ENCODE results near the gene SLCO2A1. TPM values are rescaled to one million over a fixed set of nuclear protein-coding genes. Genes with fewer than 3 reads are reported as not detected.

Gene SLCO2A1
- total and polyA plus RNA-seq, 2 experiments from 2014 or later: 0.31 to 1.0 TPM

DNA sequence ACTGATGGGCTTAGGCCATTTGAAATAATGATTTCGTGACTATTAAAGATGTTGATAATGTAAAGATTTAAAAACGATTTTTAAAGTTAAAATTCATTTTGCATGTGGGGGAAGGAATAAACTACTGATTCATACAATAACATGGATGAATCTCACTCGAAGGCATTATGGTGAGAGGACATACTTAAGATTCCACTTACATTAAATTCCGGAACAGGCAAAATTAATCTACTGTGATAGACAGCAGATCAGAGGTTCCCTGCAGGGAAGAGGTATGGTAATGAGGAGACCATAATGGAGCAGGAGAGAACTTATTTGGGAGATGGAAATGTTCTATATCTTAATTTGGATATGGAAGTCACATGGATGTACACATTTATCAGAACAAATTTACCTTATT is 105.7 kb downstream of the SLCO2A1 start:
- DNase-seq (ENCODE audit: low spot score) (no peak), ATAC-seq (no peak)
- H4K20me1 ChIP-seq (replicated peaks; ENCODE audit: insufficient read depth): no peaks in the 10 kb centered on the region
- H3K4me2 ChIP-seq: no peak overlapping the region
- peaks cover 12% of the 10 kb centered on the region for H3K27me3 Mint-ChIP-seq (ENCODE audit: insufficient read depth, low read depth, poor library complexity)
- no peaks in the 10 kb centered on the region for H3K36me3 Mint-ChIP-seq (ENCODE audit: low read depth)
- H3K4me3 ChIP-seq: no peak overlapping the region
- no peak overlapping the region for H3K27ac Mint-ChIP-seq
- H3K4me1 ChIP-seq (ENCODE audit: insufficient read depth): no peaks in the 10 kb centered on the region; the same call in 1 of the 2 replicates
- no peak overlapping the region for H3K27ac ChIP-seq (ENCODE audit: low read depth)
- H3F3A ChIP-seq (replicated peaks; ENCODE audit: low read depth): peaks cover 6% of the 10 kb centered on the region; the same call in 1 of the 2 replicates
- H3K36me3 ChIP-seq (ENCODE audit: insufficient read depth): no peaks in the 10 kb centered on the region
- peaks cover 12% of the 10 kb centered on the region for H3K4me1 Mint-ChIP-seq
- TF ChIP-seq CTCF (conservative IDR thresholded peaks at IDR 0.05; ENCODE audit: low read depth in 2 of 2) (no peak), JUNB (IDR thresholded peaks at IDR 0.05; ENCODE audit: unreplicated experiment) (no peak), ZNF114 (CRISPR knock-in tag; IDR thresholded peaks at IDR 0.05) (no peak), EZH2phosphoT487 (IDR thresholded peaks at IDR 0.05; ENCODE audit: unreplicated experiment) (no peak), EZH2 (IDR thresholded peaks at IDR 0.05; ENCODE audit: low read depth, unreplicated experiment) (no peak), STAT1 (IDR thresholded peaks at IDR 0.05; ENCODE audit: unreplicated experiment) (no peak), POLR2AphosphoS5 (IDR thresholded peaks at IDR 0.05; ENCODE audit: low read depth) (no peak), ZNF331 (CRISPR knock-in tag; IDR thresholded peaks at IDR 0.05; ENCODE audit: low read depth) (no peak), CREB1 (CRISPR knock-in tag; IDR thresholded peaks at IDR 0.05; ENCODE audit: low read depth) (no peak), REST (IDR thresholded peaks at IDR 0.05; ENCODE audit: unreplicated experiment) (no peak), NANOG (IDR thresholded peaks at IDR 0.05; ENCODE audit: borderline replicate concordance) (no peak)
- TF ChIP-seq, protein P1, sequence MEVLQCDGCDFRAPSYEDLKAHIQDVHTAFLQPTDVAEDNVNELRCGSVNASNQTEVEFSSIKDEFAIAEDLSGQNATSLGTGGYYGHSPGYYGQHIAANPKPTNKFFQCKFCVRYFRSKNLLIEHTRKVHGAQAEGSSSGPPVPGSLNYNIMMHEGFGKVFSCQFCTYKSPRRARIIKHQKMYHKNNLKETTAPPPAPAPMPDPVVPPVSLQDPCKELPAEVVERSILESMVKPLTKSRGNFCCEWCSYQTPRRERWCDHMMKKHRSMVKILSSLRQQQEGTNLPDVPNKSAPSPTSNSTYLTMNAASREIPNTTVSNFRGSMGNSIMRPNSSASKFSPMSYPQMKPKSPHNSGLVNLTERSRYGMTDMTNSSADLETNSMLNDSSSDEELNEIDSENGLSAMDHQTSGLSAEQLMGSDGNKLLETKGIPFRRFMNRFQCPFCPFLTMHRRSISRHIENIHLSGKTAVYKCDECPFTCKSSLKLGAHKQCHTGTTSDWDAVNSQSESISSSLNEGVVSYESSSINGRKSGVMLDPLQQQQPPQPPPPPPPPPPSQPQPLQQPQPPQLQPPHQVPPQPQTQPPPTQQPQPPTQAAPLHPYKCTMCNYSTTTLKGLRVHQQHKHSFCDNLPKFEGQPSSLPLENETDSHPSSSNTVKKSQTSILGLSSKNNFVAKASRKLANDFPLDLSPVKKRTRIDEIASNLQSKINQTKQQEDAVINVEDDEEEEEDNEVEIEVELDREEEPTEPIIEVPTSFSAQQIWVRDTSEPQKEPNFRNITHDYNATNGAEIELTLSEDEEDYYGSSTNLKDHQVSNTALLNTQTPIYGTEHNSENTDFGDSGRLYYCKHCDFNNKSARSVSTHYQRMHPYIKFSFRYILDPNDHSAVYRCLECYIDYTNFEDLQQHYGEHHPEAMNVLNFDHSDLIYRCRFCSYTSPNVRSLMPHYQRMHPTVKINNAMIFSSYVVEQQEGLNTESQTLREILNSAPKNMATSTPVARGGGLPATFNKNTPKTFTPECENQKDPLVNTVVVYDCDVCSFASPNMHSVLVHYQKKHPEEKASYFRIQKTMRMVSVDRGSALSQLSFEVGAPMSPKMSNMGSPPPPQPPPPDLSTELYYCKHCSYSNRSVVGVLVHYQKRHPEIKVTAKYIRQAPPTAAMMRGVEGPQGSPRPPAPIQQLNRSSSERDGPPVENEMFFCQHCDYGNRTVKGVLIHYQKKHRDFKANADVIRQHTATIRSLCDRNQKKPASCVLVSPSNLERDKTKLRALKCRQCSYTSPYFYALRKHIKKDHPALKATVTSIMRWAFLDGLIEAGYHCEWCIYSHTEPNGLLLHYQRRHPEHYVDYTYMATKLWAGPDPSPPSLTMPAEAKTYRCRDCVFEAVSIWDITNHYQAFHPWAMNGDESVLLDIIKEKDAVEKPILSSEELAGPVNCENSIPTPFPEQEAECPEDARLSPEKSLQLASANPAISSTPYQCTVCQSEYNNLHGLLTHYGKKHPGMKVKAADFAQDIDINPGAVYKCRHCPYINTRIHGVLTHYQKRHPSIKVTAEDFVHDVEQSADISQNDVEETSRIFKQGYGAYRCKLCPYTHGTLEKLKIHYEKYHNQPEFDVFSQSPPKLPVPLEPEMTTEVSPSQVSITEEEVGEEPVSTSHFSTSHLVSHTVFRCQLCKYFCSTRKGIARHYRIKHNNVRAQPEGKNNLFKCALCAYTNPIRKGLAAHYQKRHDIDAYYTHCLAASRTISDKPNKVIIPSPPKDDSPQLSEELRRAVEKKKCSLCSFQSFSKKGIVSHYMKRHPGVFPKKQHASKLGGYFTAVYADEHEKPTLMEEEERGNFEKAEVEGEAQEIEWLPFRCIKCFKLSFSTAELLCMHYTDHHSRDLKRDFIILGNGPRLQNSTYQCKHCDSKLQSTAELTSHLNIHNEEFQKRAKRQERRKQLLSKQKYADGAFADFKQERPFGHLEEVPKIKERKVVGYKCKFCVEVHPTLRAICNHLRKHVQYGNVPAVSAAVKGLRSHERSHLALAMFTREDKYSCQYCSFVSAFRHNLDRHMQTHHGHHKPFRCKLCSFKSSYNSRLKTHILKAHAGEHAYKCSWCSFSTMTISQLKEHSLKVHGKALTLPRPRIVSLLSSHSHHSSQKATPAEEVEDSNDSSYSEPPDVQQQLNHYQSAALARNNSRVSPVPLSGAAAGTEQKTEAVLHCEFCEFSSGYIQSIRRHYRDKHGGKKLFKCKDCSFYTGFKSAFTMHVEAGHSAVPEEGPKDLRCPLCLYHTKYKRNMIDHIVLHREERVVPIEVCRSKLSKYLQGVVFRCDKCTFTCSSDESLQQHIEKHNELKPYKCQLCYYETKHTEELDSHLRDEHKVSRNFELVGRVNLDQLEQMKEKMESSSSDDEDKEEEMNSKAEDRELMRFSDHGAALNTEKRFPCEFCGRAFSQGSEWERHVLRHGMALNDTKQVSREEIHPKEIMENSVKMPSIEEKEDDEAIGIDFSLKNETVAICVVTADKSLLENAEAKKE (CRISPR knock-in tag; IDR thresholded peaks at IDR 0.05): no peak
- TF ChIP-seq, protein P2, sequence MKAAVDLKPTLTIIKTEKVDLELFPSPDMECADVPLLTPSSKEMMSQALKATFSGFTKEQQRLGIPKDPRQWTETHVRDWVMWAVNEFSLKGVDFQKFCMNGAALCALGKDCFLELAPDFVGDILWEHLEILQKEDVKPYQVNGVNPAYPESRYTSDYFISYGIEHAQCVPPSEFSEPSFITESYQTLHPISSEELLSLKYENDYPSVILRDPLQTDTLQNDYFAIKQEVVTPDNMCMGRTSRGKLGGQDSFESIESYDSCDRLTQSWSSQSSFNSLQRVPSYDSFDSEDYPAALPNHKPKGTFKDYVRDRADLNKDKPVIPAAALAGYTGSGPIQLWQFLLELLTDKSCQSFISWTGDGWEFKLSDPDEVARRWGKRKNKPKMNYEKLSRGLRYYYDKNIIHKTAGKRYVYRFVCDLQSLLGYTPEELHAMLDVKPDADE (IDR thresholded peaks at IDR 0.05): no peak
- no peaks in the 10 kb centered on the region for H3K9me3 Mint-ChIP-seq
- H2AFZ ChIP-seq: no peak overlapping the region
- H3K9me2 ChIP-seq (ENCODE audit: insufficient read depth): 0 out of 2 replicates have a peak, but pooled peaks cover 5% of the 10 kb centered on the region
- no peaks in the 10 kb centered on the region for H3K79me2 ChIP-seq (replicated peaks; ENCODE audit: insufficient read depth)
- no peak overlapping the region for H3K4me3 Mint-ChIP-seq
- H3K27me3 ChIP-seq (ENCODE audit: insufficient read depth): peaks cover 19% of the 10 kb centered on the region

Measured in GM23338 (cell line).